IMR-90 (cell line): ENCODE data around the gene LRRC1. TPM values are rescaled to one million over a fixed set of nuclear protein-coding genes. Genes with fewer than 3 reads are reported as not detected.

Experiments
- ATAC-seq: fragments of 200-7000 bp; cut with Tn5 transposase; 2 replicates; pipeline ENCODE4 v1.9.1; 2020; ENCODE audit warnings: low read depth, mild to moderate bottlenecking, moderate library complexity
- BruUV-seq: library from RNA; stranded (reverse); fragments of 400-500 nt; replicated peaks from 2 replicates; lab custom pipeline; 2021; lab: Mats Ljungman, UMichigan
- CTCF ChIA-PET: fragments of 300-600 bp; formaldehyde crosslinking; extraction: SDS; loops from one replicate; lab custom pipeline; 2021; ENCODE audit warnings: antibody characterized with exemption; lab: Yijun Ruan, JAX
- POLR2A ChIA-PET: fragments of 300-600 bp; sonication (Branson Sonifier 250); formaldehyde crosslinking; loops from one replicate; lab custom pipeline; 2022; ENCODE audit warnings: antibody characterized with exemption; ENCODE audit not compliant: unreplicated experiment; lab: Charles Lee
- DNase-seq: peaks from one replicate; pipeline ENCODE4 v3.0.0; 2013
- H2AFZ ChIP-seq: replicated peaks from 2 replicates; pipeline ENCODE3; 2013; ENCODE audit warnings: low read length, mild to moderate bottlenecking; ENCODE audit not compliant: poor library complexity
- H2AK5ac ChIP-seq: 2 replicates; pipeline ENCODE4 v1.6.1; 2013; ENCODE audit warnings: low read depth, low read length, inconsistent platforms
- H2AK9ac ChIP-seq: replicated peaks from 2 replicates; pipeline ENCODE3; 2013; ENCODE audit warnings: mild to moderate bottlenecking, low read depth, low read length, moderate library complexity; ENCODE audit not compliant: poor library complexity
- H2BK120ac ChIP-seq: 2 replicates; pipeline ENCODE4 v1.6.1; 2013; ENCODE audit warnings: low read depth, low read length, inconsistent platforms
- H2BK15ac ChIP-seq: 3 replicates; pipeline ENCODE4 v1.6.1; 2013; ENCODE audit warnings: low read depth, low read length, inconsistent platforms
- H2BK20ac ChIP-seq: 2 replicates; pipeline ENCODE4 v1.6.1; 2013; ENCODE audit warnings: low read depth, mild to moderate bottlenecking, inconsistent platforms, low read length, moderate library complexity
- H2BK5ac ChIP-seq: 2 replicates; pipeline ENCODE4 v1.6.1; 2013; ENCODE audit warnings: mild to moderate bottlenecking, low read depth, low read length, inconsistent platforms; ENCODE audit not compliant: poor library complexity, severe bottlenecking
- H3K14ac ChIP-seq: replicated peaks from 2 replicates; pipeline ENCODE4 v1.6.1; 2013; ENCODE audit warnings: low read depth, low read length, inconsistent platforms
- H3K18ac ChIP-seq: 2 replicates; pipeline ENCODE4 v1.6.1; 2013; ENCODE audit warnings: low read depth, low read length, control low read depth
- H3K23ac ChIP-seq: 2 replicates; pipeline ENCODE4 v1.6.1; 2013; ENCODE audit warnings: low read depth, low read length, inconsistent platforms
- H3K27ac ChIP-seq: 2 replicates; pipeline ENCODE4 v1.5.1; 2013; ENCODE audit warnings: mild to moderate bottlenecking, control low read depth, low read length; ENCODE audit not compliant: insufficient read depth
- H3K27me3 ChIP-seq: 2 replicates; pipeline ENCODE4 v1.6.1; 2013; ENCODE audit warnings: low read length; ENCODE audit not compliant: control insufficient read depth, insufficient read depth
- H3K36me3 ChIP-seq: 2 replicates; pipeline ENCODE4 v1.6.1; 2013; ENCODE audit warnings: low read length, mixed read lengths; ENCODE audit not compliant: control insufficient read depth, insufficient read depth
- H3K4ac ChIP-seq: 2 replicates; pipeline ENCODE4 v1.6.1; 2013; ENCODE audit warnings: low read depth, low read length, inconsistent platforms
- H3K4me1 ChIP-seq: 2 replicates; pipeline ENCODE4 v1.6.1; 2013; ENCODE audit warnings: low read length, mixed read lengths; ENCODE audit not compliant: control insufficient read depth, insufficient read depth
- H3K4me2 ChIP-seq: 2 replicates; pipeline ENCODE4 v1.6.1; 2013; ENCODE audit warnings: low read depth, mild to moderate bottlenecking, control low read depth, low read length, moderate library complexity
- H3K4me3 ChIP-seq: 2 replicates; pipeline ENCODE4 v1.5.1; 2013; ENCODE audit warnings: low read depth, mild to moderate bottlenecking, control low read depth, low read length, moderate library complexity; ENCODE audit not compliant: insufficient read depth
- H3K56ac ChIP-seq: 2 replicates; pipeline ENCODE4 v1.6.1; 2013; ENCODE audit warnings: low read length, inconsistent platforms; ENCODE audit not compliant: insufficient read depth; ENCODE audit errors: extremely low read depth
- H3K79me1 ChIP-seq, 2 experiments: 2 replicates each; pipeline ENCODE4 v1.6.1; 2013; ENCODE audit warnings: low read length in 2 of 2, inconsistent platforms in 1 of 2, low read depth in 1 of 2
- H3K9ac ChIP-seq: 2 replicates; pipeline ENCODE4 v1.6.1; 2013; ENCODE audit warnings: low read depth, low read length, control low read depth
- H3K9me1 ChIP-seq: 2 replicates; pipeline ENCODE4 v1.6.1; 2013; ENCODE audit warnings: low read length, inconsistent platforms; ENCODE audit not compliant: insufficient read depth
- H3K9me3 ChIP-seq: 2 replicates; pipeline ENCODE4 v1.6.1; 2013; ENCODE audit warnings: low read length; ENCODE audit not compliant: control insufficient read depth, insufficient read depth
- H4K20me1 ChIP-seq: 2 replicates; pipeline ENCODE4 v1.6.1; 2013; ENCODE audit warnings: low read length, inconsistent platforms; ENCODE audit not compliant: insufficient read depth
- H4K5ac ChIP-seq: 2 replicates; pipeline ENCODE4 v1.6.1; 2013; ENCODE audit warnings: mild to moderate bottlenecking, low read depth, low read length, control low read depth
- H4K8ac ChIP-seq, 2 experiments: 2 replicates each; pipeline ENCODE4 v1.6.1; 2013; ENCODE audit warnings: low read depth in 2 of 2, low read length in 2 of 2, control low read depth in 1 of 2, inconsistent platforms in 1 of 2
- H4K91ac ChIP-seq: 2 replicates; pipeline ENCODE4 v1.6.1; 2013; ENCODE audit warnings: low read depth, low read length, inconsistent platforms; ENCODE audit not compliant: insufficient read depth
- BHLHE40 ChIP-seq: fragments of 150-350 bp; IDR thresholded peaks from 2 replicates; pipeline ENCODE4 v1.6.1; 2016; ENCODE audit warnings: mild to moderate bottlenecking, low read depth, low read length
- CEBPB ChIP-seq: IDR thresholded peaks from 2 replicates; pipeline ENCODE4 v1.6.1; 2012; ENCODE audit warnings: low read depth, low read length, improper control_type of control experiment
- CHD1 ChIP-seq: IDR thresholded peaks from 2 replicates; pipeline ENCODE4 v1.6.1; 2012; ENCODE audit warnings: low read depth, low read length, improper control_type of control experiment
- FOS ChIP-seq: fragments of 150-350 bp; IDR thresholded peaks from 2 replicates; pipeline ENCODE4 v1.6.1; 2016; ENCODE audit warnings: low read depth, low read length
- MAFK ChIP-seq: IDR thresholded peaks from 2 replicates; pipeline ENCODE4 v1.6.1; 2012; ENCODE audit warnings: low read depth, low read length, improper control_type of control experiment
- MXI1 ChIP-seq: IDR thresholded peaks from 2 replicates; pipeline ENCODE4 v1.6.1; 2012; ENCODE audit warnings: low read depth, mild to moderate bottlenecking, low read length, moderate library complexity, borderline replicate concordance
- NFE2L2 ChIP-seq: fragments of 150-350 bp; IDR thresholded peaks from 2 replicates; pipeline ENCODE4 v1.6.1; 2016; ENCODE audit warnings: low read depth, mild to moderate bottlenecking, low read length
- POLR2A ChIP-seq: IDR thresholded peaks from 2 replicates; pipeline ENCODE4 v1.6.1; 2012; ENCODE audit warnings: mild to moderate bottlenecking, low read depth, low read length
- RAD21 ChIP-seq: IDR thresholded peaks from 2 replicates; pipeline ENCODE4 v1.6.1; 2012; ENCODE audit warnings: low read length, improper control_type of control experiment
- RCOR1 ChIP-seq: IDR thresholded peaks from 2 replicates; pipeline ENCODE4 v1.6.1; 2012; ENCODE audit warnings: mild to moderate bottlenecking, low read length, improper control_type of control experiment; ENCODE audit not compliant: insufficient replicate concordance
- RFX5 ChIP-seq: IDR thresholded peaks from 2 replicates; pipeline ENCODE4 v1.8.0; 2012; ENCODE audit warnings: low read depth, mild to moderate bottlenecking, low read length, moderate library complexity
- SMC3 ChIP-seq: fragments of 150-350 bp; IDR thresholded peaks from 2 replicates; pipeline ENCODE4 v1.6.1; 2016; ENCODE audit warnings: low read depth, mild to moderate bottlenecking, antibody characterized with exemption, low read length, moderate library complexity
- WGBS, 2 experiments: methylation state at CpG; one replicate each; pipeline versions ENCODE4 v1.1.5 to v1.1.7; 2013; ENCODE audit warnings: missing lambda C conversion rate in 2 of 2; ENCODE audit not compliant: insufficient read length in 1 of 2; ENCODE audit errors: extremely low coverage in 2 of 2; 5-methylcytosine and 5-hydroxymethylcytosine counted together
- dilution Hi-C: fragments of 300-500 bp; cut with HindIII; formaldehyde crosslinking; loops from one replicate; pipeline ENCODE4 v1.14.3; 2018; ENCODE audit warnings: low sequenced_read_pairs; ENCODE audit not compliant: unreplicated experiment
- in situ Hi-C: fragments of 300-500 bp; cut with MboI; formaldehyde crosslinking; loops from 3 replicates; pipeline ENCODE4 v1.14.3; 2019; ENCODE audit warnings: low sequenced_read_pairs, inconsistent platforms, mixed read lengths
- intact Hi-C: fragments of 100-400 bp; cut with micrococcal nuclease; formaldehyde crosslinking; loops from 2 replicates; pipeline ENCODE4 v1.10.0; 2022
- polyA plus RNA-seq, 3 experiments: library from polyadenylated mRNA; depleted of rRNA; stranded (reverse); fragments of >200 nt; gene quantifications; 2 replicates each; pipeline ENCODE4 v1.2.3, GENCODE V29; 2012; ENCODE audit warnings: low replicate concordance in 1 of 3
- total RNA-seq: library from RNA; depleted of rRNA; stranded (reverse); fragments of >200 nt; gene quantifications from 2 replicates; pipeline ENCODE4 v1.2.3, GENCODE V29; 2012
- TF ChIP-seq, protein P1 (sequence below): conservative IDR thresholded peaks from 2 replicates; pipeline ENCODE4 v1.5.1; 2012; ENCODE audit warnings: mild to moderate bottlenecking, low read depth, low read length, improper control_type of control experiment
- TF ChIP-seq, protein P2 (sequence below): fragments of 150-350 bp; IDR thresholded peaks from 2 replicates; pipeline ENCODE4 v1.6.1; 2016; ENCODE audit warnings: low read depth, mild to moderate bottlenecking, low read length, moderate library complexity, borderline replicate concordance
- TF ChIP-seq, protein P3 (sequence below): fragments of 150-350 bp; IDR thresholded peaks from 2 replicates; pipeline ENCODE4 v1.6.1; 2017; ENCODE audit warnings: mild to moderate bottlenecking, antibody characterized with exemption, low read length, low read depth

Gene LRRC1
- total and polyA plus RNA-seq, 2 of the 4 experiments (the other 2 are of a cell fraction), result 5.1 to 6.1 TPM

DNA sequence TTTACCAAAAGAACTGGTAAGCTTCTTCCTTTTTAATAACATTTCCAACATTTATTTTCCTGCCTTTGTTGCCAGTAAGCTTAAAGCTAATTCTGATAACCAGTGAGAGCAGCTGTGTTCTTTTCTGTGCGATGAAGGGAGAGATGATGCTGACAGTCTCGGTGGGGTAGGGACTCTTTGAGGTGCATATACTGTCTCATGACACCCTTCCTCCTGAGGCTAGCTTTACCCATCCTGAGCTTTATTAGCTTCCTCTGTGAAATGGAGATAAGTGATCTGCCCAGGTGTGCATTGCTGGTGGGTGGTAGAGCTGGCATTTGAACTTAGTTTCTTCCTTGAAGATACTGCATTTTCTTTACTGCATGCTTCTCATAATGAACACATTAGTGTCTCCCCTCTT is 92.5 kb downstream of the LRRC1 start:
- Histone ChIP-seq H3K18ac (no peak overlapping the region), H2BK5ac (no peak overlapping the region), H3K23ac (no peak overlapping the region), H4K5ac (no peak overlapping the region), H3K14ac (no peak overlapping the region), H3K4ac (no peak overlapping the region), H3K4me3 (no peak overlapping the region), H3K4me1 (peaks cover 3% of the 10 kb centered on the region), H4K8ac (no peak overlapping the region), H3K9ac (no peak overlapping the region), H3K56ac (no peak overlapping the region), H4K20me1 (no peaks in the 10 kb centered on the region; the same call in 1 of the 2 replicates), H3K4me2 (no peak overlapping the region), H3K27me3 (no peaks in the 10 kb centered on the region), H3K27ac (no peak overlapping the region), H2BK20ac (no peak overlapping the region), H2AK5ac (no peak overlapping the region), H3K9me1 (peaks cover 3% of the 10 kb centered on the region), H3K9me3 (no peaks in the 10 kb centered on the region), H4K91ac (no peak overlapping the region), H2AFZ (no peak overlapping the region), H3K36me3 (no peaks in the 10 kb centered on the region), H2AK9ac (no peak overlapping the region), H2BK120ac (no peak overlapping the region), H2BK15ac (no peak overlapping the region), H3K79me1 (peaks cover 0 to 5% of the 10 kb centered on the region in 2 experiments; a peak in 1 of 4 replicates)
- no peak for ATAC-seq
- dilution Hi-C loops (no loop called here), in situ Hi-C loops (no loop called here), intact Hi-C loops (no loop called here)
- CTCF ChIA-PET, result no interaction called here
- POLR2A ChIA-PET, result no interaction called here
- WGBS, 2 experiments, result no CpG with 5 or more reads among the region's 2 CpGs
- no TSS peak for BruUV-seq
- no peak for DNase-seq
- TF ChIP-seq, protein P1, sequence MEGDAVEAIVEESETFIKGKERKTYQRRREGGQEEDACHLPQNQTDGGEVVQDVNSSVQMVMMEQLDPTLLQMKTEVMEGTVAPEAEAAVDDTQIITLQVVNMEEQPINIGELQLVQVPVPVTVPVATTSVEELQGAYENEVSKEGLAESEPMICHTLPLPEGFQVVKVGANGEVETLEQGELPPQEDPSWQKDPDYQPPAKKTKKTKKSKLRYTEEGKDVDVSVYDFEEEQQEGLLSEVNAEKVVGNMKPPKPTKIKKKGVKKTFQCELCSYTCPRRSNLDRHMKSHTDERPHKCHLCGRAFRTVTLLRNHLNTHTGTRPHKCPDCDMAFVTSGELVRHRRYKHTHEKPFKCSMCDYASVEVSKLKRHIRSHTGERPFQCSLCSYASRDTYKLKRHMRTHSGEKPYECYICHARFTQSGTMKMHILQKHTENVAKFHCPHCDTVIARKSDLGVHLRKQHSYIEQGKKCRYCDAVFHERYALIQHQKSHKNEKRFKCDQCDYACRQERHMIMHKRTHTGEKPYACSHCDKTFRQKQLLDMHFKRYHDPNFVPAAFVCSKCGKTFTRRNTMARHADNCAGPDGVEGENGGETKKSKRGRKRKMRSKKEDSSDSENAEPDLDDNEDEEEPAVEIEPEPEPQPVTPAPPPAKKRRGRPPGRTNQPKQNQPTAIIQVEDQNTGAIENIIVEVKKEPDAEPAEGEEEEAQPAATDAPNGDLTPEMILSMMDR, result no peak
- TF ChIP-seq BHLHE40 (no peak), RFX5 (no peak), CHD1 (no peak), MAFK (no peak), CEBPB (no peak), RAD21 (no peak), FOS (no peak), SMC3 (no peak), MXI1 (no peak), RCOR1 (no peak), POLR2A (no peak), NFE2L2 (no peak)
- TF ChIP-seq, protein P2, sequence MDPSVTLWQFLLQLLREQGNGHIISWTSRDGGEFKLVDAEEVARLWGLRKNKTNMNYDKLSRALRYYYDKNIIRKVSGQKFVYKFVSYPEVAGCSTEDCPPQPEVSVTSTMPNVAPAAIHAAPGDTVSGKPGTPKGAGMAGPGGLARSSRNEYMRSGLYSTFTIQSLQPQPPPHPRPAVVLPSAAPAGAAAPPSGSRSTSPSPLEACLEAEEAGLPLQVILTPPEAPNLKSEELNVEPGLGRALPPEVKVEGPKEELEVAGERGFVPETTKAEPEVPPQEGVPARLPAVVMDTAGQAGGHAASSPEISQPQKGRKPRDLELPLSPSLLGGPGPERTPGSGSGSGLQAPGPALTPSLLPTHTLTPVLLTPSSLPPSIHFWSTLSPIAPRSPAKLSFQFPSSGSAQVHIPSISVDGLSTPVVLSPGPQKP, result no peak
- TF ChIP-seq, protein P3, sequence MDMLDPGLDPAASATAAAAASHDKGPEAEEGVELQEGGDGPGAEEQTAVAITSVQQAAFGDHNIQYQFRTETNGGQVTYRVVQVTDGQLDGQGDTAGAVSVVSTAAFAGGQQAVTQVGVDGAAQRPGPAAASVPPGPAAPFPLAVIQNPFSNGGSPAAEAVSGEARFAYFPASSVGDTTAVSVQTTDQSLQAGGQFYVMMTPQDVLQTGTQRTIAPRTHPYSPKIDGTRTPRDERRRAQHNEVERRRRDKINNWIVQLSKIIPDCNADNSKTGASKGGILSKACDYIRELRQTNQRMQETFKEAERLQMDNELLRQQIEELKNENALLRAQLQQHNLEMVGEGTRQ, result no peak
